IPS-20b (cell line): ENCODE data around the gene XYLT1.

Experiments used
- H3K27ac ChIP-seq: one replicate; pipeline ENCODE4 v1.5.1; 2013; ENCODE audit warnings: low read length
- H3K27me3 ChIP-seq: 2 replicates; pipeline ENCODE4 v1.6.1; 2013; ENCODE audit warnings: mild to moderate bottlenecking, low read length, inconsistent platforms; ENCODE audit not compliant: insufficient read depth
- H3K36me3 ChIP-seq: 2 replicates; pipeline ENCODE4 v1.6.1; 2013; ENCODE audit warnings: low read depth, mild to moderate bottlenecking, inconsistent platforms, low read length, moderate library complexity; ENCODE audit not compliant: insufficient read depth
- H3K4me1 ChIP-seq: 2 replicates; pipeline ENCODE4 v1.6.1; 2013; ENCODE audit warnings: mild to moderate bottlenecking, control low read depth, inconsistent platforms, low read length, moderate library complexity; ENCODE audit not compliant: insufficient read depth
- H3K4me3 ChIP-seq: 2 replicates; pipeline ENCODE4 v1.5.1; 2013; ENCODE audit warnings: mild to moderate bottlenecking, low read length, inconsistent platforms
- H3K9ac ChIP-seq: 2 replicates; pipeline ENCODE4 v1.6.1; 2013; ENCODE audit warnings: low read depth, mild to moderate bottlenecking, inconsistent platforms, low read length, moderate library complexity
- H3K9me3 ChIP-seq: 2 replicates; pipeline ENCODE4 v1.6.1; 2013; ENCODE audit warnings: mild to moderate bottlenecking, low read depth, low read length, inconsistent platforms; ENCODE audit not compliant: insufficient read depth

Gene XYLT1

DNA sequence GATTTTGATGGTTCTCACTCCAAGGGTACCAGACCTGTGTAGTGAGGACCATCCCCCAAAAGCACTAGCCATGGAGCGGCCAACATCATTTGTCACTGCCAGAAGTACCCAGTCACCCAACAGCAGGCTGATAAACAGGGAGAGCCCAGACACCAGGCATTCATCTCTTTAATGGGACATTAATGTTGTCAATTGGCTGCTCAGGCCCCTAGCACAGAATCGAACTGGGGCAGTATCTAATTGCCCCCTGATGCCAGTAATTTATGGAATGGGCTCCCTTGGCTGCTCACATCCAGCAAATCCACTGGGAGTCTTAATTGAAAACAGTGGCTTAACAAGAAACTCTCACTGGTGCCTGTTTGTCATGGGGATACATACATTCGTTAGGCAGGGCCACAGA, 344.6 kb downstream of the XYLT1 start:
- Histone ChIP-seq H3K27ac (no peak overlapping the region), H3K9me3 (no peaks in the 10 kb centered on the region), H3K27me3 (no peaks in the 10 kb centered on the region), H3K4me3 (no peak overlapping the region), H3K9ac (no peak overlapping the region), H3K4me1 (no peaks in the 10 kb centered on the region), H3K36me3 (peaks cover 25% of the 10 kb centered on the region)

DNA sequence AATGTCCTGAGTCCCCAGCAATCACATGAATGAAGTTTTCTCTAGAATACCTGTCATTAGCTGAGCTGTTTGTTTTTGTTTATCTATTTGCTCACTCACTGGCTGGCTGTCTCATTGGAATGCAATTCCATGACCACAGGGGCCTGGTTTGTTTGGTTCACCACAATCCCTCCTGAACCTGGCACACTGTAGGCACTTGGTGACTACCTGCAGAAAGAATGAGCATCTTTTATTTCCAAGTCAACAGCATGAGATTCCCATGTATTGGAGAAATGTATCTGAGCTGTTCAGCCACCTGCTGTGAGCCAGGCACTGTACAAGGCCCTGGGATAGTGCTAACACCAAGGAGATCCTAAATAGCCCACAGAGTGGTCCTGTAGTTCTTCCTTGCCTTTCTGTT, 345.1 kb downstream of the XYLT1 start:
- no peaks in the 10 kb centered on the region for H3K4me1 ChIP-seq
- peaks cover 25% of the 10 kb centered on the region for H3K36me3 ChIP-seq
- H3K27me3 ChIP-seq: no peaks in the 10 kb centered on the region
- H3K4me3 ChIP-seq: no peak overlapping the region
- no peak overlapping the region for H3K9ac ChIP-seq
- no peaks in the 10 kb centered on the region for H3K9me3 ChIP-seq
- H3K27ac ChIP-seq: no peak overlapping the region

DNA sequence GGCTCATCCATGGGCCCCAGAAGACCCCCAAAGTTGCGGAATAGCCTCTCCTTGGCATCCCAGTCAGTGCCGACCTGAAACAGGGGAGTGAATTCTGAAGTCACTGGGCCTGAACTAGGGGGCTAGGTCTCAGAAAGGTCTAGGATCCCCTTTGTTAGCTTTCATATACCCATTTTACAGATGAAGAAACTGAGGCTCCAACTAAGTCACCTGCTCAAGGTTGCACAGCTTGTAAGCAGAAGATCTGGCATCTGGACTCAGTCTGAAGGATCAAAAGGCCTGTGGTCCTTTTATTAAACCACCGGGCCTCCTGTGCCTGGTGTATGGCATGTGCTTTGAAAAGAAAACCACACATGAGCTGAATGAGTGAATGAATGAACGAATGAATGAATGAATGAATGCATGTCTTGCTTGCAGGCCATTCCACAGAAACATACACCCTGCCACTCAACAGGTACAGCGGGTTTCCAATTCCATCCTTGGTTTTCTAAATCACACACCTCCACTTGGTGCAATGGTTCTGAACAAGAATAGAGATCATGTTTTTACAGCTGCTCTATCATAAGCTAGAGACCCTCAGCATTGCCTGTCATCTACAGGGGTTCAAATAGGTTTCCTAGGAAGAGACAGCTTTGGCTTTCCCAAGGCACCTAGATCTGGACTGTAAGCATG, 352.7 kb downstream of the XYLT1 start:
- H3K27ac ChIP-seq: no peak overlapping the region
- no peak overlapping the region for H3K9ac ChIP-seq
- no peaks in the 10 kb centered on the region for H3K9me3 ChIP-seq
- H3K36me3 ChIP-seq: no peaks in the 10 kb centered on the region
- H3K4me3 ChIP-seq: no peak overlapping the region
- H3K4me1 ChIP-seq: no peaks in the 10 kb centered on the region
- H3K27me3 ChIP-seq: no peaks in the 10 kb centered on the region

DNA sequence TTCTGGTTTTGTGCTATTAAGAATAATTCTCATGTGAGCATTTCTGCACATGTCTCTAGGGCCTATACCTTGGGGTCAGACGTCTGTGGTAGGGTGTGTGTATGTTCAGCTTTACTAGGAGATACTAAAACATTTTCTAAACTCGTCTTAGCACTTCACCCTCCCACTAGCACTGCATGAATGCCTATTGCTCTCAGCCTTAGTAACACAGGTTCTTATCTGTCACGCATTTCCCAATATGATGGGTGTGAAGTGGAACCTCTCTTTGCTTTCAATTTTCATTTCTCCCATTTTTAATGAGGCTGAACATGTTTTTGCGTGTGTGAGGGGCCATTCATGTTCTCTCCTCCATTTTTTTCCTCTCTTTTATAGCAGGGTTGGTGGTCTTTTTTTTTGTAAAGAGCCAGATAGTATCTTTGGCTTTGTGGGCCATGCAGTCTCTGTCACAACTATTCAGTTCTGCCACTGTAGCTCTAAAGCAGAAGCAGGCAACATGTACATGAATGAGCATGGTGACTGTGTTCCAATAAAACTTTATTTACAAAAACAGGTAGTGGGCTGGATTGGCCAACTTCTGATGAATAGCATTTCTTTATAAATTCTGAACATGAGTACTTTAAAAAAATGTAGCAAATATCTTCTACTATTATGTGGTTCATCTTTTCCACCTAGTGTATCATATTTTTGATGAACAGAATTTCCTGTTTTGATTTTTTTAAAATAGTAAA, 354.0 kb downstream of the XYLT1 start:
- no peaks in the 10 kb centered on the region for H3K27me3 ChIP-seq
- H3K36me3 ChIP-seq: no peaks in the 10 kb centered on the region
- H3K4me3 ChIP-seq: no peak overlapping the region
- no peak overlapping the region for H3K27ac ChIP-seq
- H3K4me1 ChIP-seq: no peaks in the 10 kb centered on the region
- no peak overlapping the region for H3K9ac ChIP-seq
- H3K9me3 ChIP-seq: no peaks in the 10 kb centered on the region

DNA sequence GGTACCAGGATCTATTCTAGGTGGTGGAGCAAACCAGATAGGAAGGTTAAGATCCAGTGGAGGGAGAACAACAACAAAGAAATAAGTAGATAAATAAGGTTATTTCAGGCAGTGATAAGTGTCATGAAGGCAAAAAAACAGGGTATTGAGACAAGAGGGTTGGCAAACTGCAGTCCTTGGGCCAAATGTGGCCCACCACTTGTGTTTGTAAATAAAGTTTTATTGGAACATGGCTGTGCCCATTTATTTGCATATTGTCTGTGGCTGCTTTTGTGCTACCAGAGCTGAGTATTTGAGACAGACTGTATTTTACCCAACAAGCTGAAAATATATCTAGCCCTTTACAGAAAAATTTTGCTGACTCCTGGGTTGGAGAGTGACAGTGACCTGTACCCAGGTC, 361.3 kb downstream of the XYLT1 start:
- H3K9ac ChIP-seq: no peak overlapping the region
- no peak overlapping the region for H3K4me3 ChIP-seq
- peaks cover 12% of the 10 kb centered on the region for H3K4me1 ChIP-seq
- H3K9me3 ChIP-seq: no peaks in the 10 kb centered on the region
- H3K27me3 ChIP-seq: no peaks in the 10 kb centered on the region
- H3K27ac ChIP-seq: no peak overlapping the region
- H3K36me3 ChIP-seq: no peaks in the 10 kb centered on the region

DNA sequence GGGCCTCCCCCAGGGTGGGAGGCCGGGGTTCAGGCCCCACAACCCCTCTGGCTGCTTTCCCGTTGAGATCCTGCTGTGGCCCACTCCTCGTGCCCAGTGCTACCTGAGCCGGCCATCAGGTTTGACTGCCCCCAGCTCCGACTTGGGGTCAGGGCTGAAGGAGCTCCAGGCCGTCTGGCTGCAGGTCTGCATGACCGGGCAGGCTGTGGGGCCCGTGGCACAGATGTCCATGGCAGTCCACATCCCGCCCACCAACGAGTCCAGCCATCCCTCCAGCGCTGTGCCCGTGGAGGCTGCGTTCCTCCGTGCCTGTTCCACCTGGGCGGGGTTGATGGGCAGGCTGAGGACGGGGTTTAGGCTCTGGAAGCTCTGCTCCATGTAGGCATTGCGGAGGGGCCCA, 362.2 kb downstream of the XYLT1 start:
- Histone ChIP-seq H3K36me3 (no peaks in the 10 kb centered on the region), H3K9ac (no peak overlapping the region), H3K9me3 (no peaks in the 10 kb centered on the region), H3K27ac (no peak overlapping the region), H3K4me3 (no peak overlapping the region), H3K4me1 (peaks cover 12% of the 10 kb centered on the region), H3K27me3 (no peaks in the 10 kb centered on the region)

DNA sequence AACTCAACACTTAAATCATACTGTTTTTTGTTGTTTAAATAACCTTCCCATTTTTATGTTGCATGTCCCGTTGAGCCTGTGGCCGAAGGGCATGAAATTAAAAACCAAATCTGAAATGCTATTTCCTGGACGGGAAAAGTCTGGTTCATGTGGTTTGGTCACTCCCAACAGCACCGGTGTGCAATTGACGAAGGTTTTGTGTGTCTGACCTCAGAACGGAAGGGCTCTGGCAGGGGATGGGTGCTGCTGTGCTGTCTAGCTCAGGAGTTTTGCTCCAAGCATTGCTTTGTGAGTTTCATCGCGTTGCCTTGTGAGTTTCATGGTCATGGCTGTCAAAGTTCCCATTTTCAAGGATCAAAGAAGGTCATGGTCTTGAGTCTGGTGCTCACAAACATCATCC, 363.3 kb downstream of the XYLT1 start:
- Histone ChIP-seq H3K27ac (no peak overlapping the region), H3K36me3 (no peaks in the 10 kb centered on the region), H3K4me1 (peaks cover 12% of the 10 kb centered on the region), H3K27me3 (no peaks in the 10 kb centered on the region), H3K9ac (no peak overlapping the region), H3K4me3 (no peak overlapping the region), H3K9me3 (no peaks in the 10 kb centered on the region)

DNA sequence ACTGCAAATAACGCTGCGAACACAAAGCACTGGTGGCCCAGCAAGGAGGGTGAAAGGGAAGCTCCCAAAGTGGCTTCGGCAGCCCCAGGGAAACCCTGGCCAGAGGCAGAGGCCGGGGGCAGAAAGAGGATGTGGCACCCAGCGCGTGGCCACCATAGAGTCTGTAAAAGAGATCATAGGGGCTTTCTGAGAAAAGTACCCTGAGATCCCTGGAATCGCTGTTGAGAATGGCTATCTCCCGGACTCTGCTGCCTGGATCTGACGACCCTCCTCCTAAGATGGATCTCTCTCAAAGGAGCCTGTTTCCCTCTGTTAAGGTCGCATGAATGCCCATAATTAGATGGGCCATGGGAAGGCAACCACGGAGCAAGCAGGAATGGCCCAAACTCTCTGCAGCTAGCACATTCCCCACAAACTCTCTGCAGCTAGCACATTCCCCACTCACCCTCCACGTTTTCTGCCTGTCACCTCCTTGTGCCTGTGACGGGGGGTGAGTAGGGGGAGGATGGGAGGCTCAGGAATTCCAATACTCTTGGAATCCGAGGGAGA, 364.4 kb downstream of the XYLT1 start:
- H3K36me3 ChIP-seq: no peaks in the 10 kb centered on the region
- no peak overlapping the region for H3K9ac ChIP-seq
- H3K4me1 ChIP-seq: peaks cover 12% of the 10 kb centered on the region
- H3K27me3 ChIP-seq: no peaks in the 10 kb centered on the region
- no peak overlapping the region for H3K4me3 ChIP-seq
- H3K9me3 ChIP-seq: no peaks in the 10 kb centered on the region
- H3K27ac ChIP-seq: no peak overlapping the region

DNA sequence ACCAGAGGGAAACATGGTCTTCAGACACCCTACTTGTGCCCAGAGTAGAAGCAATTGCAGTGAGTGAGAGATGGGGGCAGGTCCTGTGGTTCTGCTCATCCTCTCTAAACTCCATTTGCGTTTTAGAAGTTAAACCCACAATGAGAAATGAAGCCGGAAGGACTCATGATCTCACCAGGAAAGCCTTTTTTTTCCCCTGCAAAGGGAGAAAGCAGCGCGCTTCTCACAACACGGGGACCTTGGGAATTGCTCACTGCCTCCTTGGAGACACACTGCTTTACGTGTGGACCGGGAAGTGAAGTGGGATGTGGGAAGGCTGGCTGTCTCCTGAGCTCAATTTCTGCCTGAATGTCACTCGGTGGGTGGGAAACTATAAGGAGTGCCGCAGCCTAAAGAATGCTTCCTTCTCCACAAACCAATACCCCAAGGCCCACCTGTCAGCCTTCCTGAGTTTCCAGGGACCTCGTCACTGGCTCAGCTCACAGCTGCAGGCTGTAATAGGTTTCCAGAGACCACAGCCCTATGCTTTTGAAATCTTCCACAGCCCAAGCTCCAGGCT, 365.4 kb downstream of the XYLT1 start:
- H3K4me3 ChIP-seq: no peak overlapping the region
- no peaks in the 10 kb centered on the region for H3K36me3 ChIP-seq
- no peak overlapping the region for H3K9ac ChIP-seq
- H3K27ac ChIP-seq: no peak overlapping the region
- no peaks in the 10 kb centered on the region for H3K9me3 ChIP-seq
- H3K27me3 ChIP-seq: no peaks in the 10 kb centered on the region
- peaks cover 12% of the 10 kb centered on the region for H3K4me1 ChIP-seq

DNA sequence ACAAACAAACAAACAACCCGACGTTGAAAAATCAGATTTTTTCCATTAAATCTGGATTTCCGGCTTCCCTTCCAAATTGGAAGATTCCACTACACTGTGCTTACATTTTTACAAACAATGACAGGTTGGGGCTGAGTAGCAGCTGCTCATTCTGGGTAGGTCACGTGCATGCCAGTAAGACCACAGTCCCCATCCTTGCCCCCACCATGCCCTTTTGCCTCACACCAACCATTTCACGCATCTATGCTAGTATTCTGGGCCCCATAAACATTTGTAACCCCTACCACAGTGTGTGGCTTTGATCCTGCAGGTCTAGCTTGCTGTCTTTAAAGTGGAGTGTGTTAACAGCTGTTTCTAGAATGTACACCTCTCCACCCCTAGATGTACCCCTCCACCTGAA, 366.1 kb downstream of the XYLT1 start:
- Histone ChIP-seq H3K36me3 (no peaks in the 10 kb centered on the region), H3K4me1 (peaks cover 12% of the 10 kb centered on the region), H3K27me3 (no peaks in the 10 kb centered on the region), H3K9me3 (no peaks in the 10 kb centered on the region), H3K9ac (no peak overlapping the region), H3K4me3 (no peak overlapping the region), H3K27ac (no peak overlapping the region)

DNA sequence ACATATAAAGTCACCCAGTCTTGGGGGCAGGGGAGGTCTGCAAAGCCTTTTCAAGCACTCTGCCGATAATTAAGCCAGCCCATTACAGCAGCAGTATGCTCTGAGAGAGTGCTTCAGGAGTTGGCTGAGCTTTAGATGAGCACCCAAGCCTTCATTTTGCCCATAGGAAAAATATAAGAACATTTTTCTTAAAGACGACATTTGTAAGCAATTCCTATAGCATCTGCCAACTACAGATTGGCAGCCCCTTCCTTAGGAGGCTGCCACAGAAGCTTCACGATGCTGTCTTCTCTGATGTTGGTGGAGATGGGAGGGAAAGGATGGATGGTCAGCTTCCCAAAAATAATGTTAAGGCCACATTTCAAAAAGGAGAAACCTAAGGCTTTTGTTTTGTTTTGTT, 367.5 kb downstream of the XYLT1 start:
- Histone ChIP-seq H3K27me3 (no peaks in the 10 kb centered on the region), H3K4me1 (peaks cover 12% of the 10 kb centered on the region), H3K36me3 (no peaks in the 10 kb centered on the region), H3K4me3 (no peak overlapping the region), H3K9me3 (no peaks in the 10 kb centered on the region), H3K9ac (no peak overlapping the region), H3K27ac (no peak overlapping the region)

DNA sequence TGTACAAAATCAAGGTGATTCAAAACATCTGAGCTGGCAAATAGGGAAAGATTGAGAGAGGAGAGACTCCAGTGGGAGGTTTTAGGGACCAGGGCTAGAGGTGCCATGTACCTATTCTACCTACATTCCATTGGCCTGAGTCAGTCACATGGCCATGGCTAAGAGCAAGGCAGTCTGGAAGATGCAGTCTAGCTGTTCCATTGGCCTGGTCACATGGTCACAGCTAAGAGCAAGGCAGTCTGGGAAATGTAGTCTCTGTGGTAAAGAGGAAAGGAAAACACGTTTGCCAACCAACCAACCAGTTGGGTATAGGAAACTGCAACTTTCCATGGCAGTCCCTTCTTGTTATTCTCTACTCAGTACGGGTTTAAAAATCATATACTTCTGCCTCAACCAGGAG, 369.1 kb downstream of the XYLT1 start:
- no peak overlapping the region for H3K4me3 ChIP-seq
- no peaks in the 10 kb centered on the region for H3K36me3 ChIP-seq
- H3K9me3 ChIP-seq: no peaks in the 10 kb centered on the region
- no peak overlapping the region for H3K9ac ChIP-seq
- H3K27me3 ChIP-seq: no peaks in the 10 kb centered on the region
- peaks cover 12% of the 10 kb centered on the region for H3K4me1 ChIP-seq
- H3K27ac ChIP-seq: no peak overlapping the region
